Gastroesophageal sphincter (tissue), 4 donors: ENCODE data around the gene LSM2. TPM values are rescaled to one million over a fixed set of nuclear protein-coding genes. Genes with fewer than 3 reads are reported as not detected.
A peak's percentile ranks its signal among the peaks of the same experiment; 100 is the strongest.

Experiments used
- ATAC-seq: fragments of 150-250 bp; one replicate; pipeline ENCODE4 v1.9.1; 2016; ENCODE audit warnings: mild to moderate bottlenecking, moderate library complexity
- H3K27ac ChIP-seq, 4 donors: fragments of 200-600 bp; sonication (generic) in 3 of 4; 1 replicate in 3 of 4; 2 replicates in 1 of 4; pipeline ENCODE4 v1.5.1; 2016 to 2019
- H3K27me3 ChIP-seq: fragments of 200-600 bp; sonication (generic); one replicate; pipeline ENCODE4 v1.5.1; 2019
- H3K36me3 ChIP-seq, 2 donors: fragments of 200-600 bp; sonication (generic); one replicate each; pipeline ENCODE4 v1.5.1; 2019; ENCODE audit warnings: control low read depth in 1 of 2
- H3K4me1 ChIP-seq, 3 donors: fragments of 200-600 bp; sonication (generic); 1 replicate in 2 of 3; 2 replicates in 1 of 3; pipeline ENCODE4 v1.5.1; 2016 to 2019; ENCODE audit warnings: control low read depth in 2 of 3
- H3K4me3 ChIP-seq, 2 donors: fragments of 200-600 bp; sonication (generic); one replicate each; pipeline ENCODE4 v1.5.1; 2019; ENCODE audit warnings: mild to moderate bottlenecking in 1 of 2, moderate library complexity in 1 of 2
- H3K9me3 ChIP-seq, 3 donors: fragments of 200-600 bp; sonication (generic); one replicate each; pipeline ENCODE4 v1.5.1; 2017 to 2019; ENCODE audit warnings: control low read depth in 2 of 3
- CTCF ChIP-seq, 4 experiments: fragments of 200-600 bp in 2 of 4; fragments of 450-650 bp in 2 of 4; sonication (generic) in 1 of 4; IDR thresholded peaks; one replicate each; pipeline ENCODE4 v1.5.1; 2017 to 2019; ENCODE audit warnings: antibody characterized with exemption in 4 of 4, mild to moderate bottlenecking in 2 of 4, moderate library complexity in 2 of 4
- EP300 ChIP-seq: sonication (generic); formaldehyde crosslinking; IDR thresholded peaks from one replicate; pipeline ENCODE4 v1.6.1; 2017; ENCODE audit warnings: antibody characterized with exemption, mild to moderate bottlenecking
- POLR2A ChIP-seq, 2 donors: fragments of 450-650 bp; IDR thresholded peaks; one replicate each; pipeline ENCODE4 v1.6.1; 2017; ENCODE audit warnings: antibody characterized with exemption in 2 of 2, mild to moderate bottlenecking in 2 of 2, moderate library complexity in 1 of 2
- POLR2AphosphoS5 ChIP-seq: sonication (generic); formaldehyde crosslinking; IDR thresholded peaks from one replicate; pipeline ENCODE4 v1.6.1; 2017; ENCODE audit warnings: antibody characterized with exemption
- WGBS, 2 donors: methylation state at CpG; one replicate each; pipeline ENCODE4 v1.1.5; 2018; ENCODE audit warnings: low coverage in 1 of 2; 5-methylcytosine and 5-hydroxymethylcytosine counted together
- total RNA-seq, 4 donors: library from RNA; depleted of rRNA; stranded (reverse); fragments of >200 nt; gene quantifications; one replicate each; pipeline ENCODE4 v1.1.0, GENCODE V29; 2016

Gene LSM2
- total RNA-seq, 4 donors from 2014 or later: 18.0 to 31.7 (median 28.5) TPM

- Histone ChIP-seq H3K27ac (no peak overlapping the region), H3K27me3 (no peaks in the 10 kb centered on the region), H3K4me3 (no peak overlapping the region), H3K4me1 (peaks cover 0 to 19% (median 3%) of the 10 kb centered on the region in 3 donors), H3K36me3 (peaks cover 0 to 2% of the 10 kb centered on the region in 2 donors), H3K9me3 (no peaks in the 10 kb centered on the region)
- TF ChIP-seq CTCF (IDR thresholded peaks at IDR 0.05): no peak
- TF ChIP-seq POLR2A (IDR thresholded peaks at IDR 0.05): no peak
- no peak for TF ChIP-seq POLR2AphosphoS5
- no peak for TF ChIP-seq EP300
- no peak for ATAC-seq
- 17 to 64% methylated on average over 1 to 3 of the region's 6 CpGs for WGBS, 2 donors
These were observed 39.6 kb downstream of the LSM2 start for GRCh38 chr6:31767096-31767645.

GRCh38 chr6:31765910-31766794 is 40.6 kb downstream of the LSM2 start:
- TF ChIP-seq POLR2A (IDR thresholded peaks at IDR 0.05) (no peak), CTCF (IDR thresholded peaks at IDR 0.05) (no peak), EP300 (no peak)
- 4 to 53% methylated on average over 8 to 14 of the region's 42 CpGs for WGBS, 2 donors

GRCh38 chr6:31765559-31765909 is 41.2 kb downstream of the LSM2 start:
- peaks cover 0 to 15% of the 10 kb centered on the region in 2 donors for H3K36me3 ChIP-seq
- H3K9me3 ChIP-seq: no peaks in the 10 kb centered on the region
- no peak overlapping the region for H3K4me3 ChIP-seq
- H3K27ac ChIP-seq: no peak overlapping the region
- H3K27me3 ChIP-seq: no peaks in the 10 kb centered on the region
- 80% methylated on average over 1 of the region's 9 CpGs; no CpG with 5 or more reads in 1 of the 2 donors for WGBS, 2 donors
- H3K4me1 ChIP-seq: peaks cover 0 to 19% (median 3%) of the 10 kb centered on the region in 3 donors
- no peak for ATAC-seq
- TF ChIP-seq EP300: no peak
- no peak for TF ChIP-seq POLR2A (IDR thresholded peaks at IDR 0.05)
- no peak for TF ChIP-seq CTCF (IDR thresholded peaks at IDR 0.05)
- no peak for TF ChIP-seq POLR2AphosphoS5

More at GRCh38 chr6:31765910-31766794, 40.6 kb downstream of the LSM2 start:
- Histone ChIP-seq H3K4me1 (peaks cover 0 to 19% (median 3%) of the 10 kb centered on the region in 3 donors), H3K9me3 (no peaks in the 10 kb centered on the region), H3K4me3 (peak overlapping the region in 1 of 2 donors; percentile 32), H3K27me3 (no peaks in the 10 kb centered on the region), H3K27ac (no peak overlapping the region), H3K36me3 (peaks cover 0 to 12% of the 10 kb centered on the region in 2 donors)
- peak; percentile 58 for ATAC-seq

GRCh38 chr6:31764198-31764597 is 42.6 kb downstream of the LSM2 start:
- H3K27ac ChIP-seq: no peak overlapping the region
- H3K4me3 ChIP-seq: no peak overlapping the region

More at GRCh38 chr6:31764198-31764597, 42.6 kb downstream of the LSM2 start:
- H3K9me3 ChIP-seq: no peaks in the 10 kb centered on the region
- TF ChIP-seq EP300: no peak
- TF ChIP-seq POLR2A (IDR thresholded peaks at IDR 0.05): no peak
- TF ChIP-seq POLR2AphosphoS5: no peak
- no peak for TF ChIP-seq CTCF (IDR thresholded peaks at IDR 0.05)
- peaks cover 0 to 25% of the 10 kb centered on the region in 2 donors for H3K36me3 ChIP-seq
- peaks cover 0 to 19% (median 3%) of the 10 kb centered on the region in 3 donors for H3K4me1 ChIP-seq
- WGBS, 2 donors: 52 to 70% methylated on average over 1 to 4 of the region's 4 CpGs
- ATAC-seq: no peak
- no peaks in the 10 kb centered on the region for H3K27me3 ChIP-seq
